IMR-90 (cell line): ENCODE data around the gene GLS. TPM values are rescaled to one million over a fixed set of nuclear protein-coding genes. Genes with fewer than 3 reads are reported as not detected.

Source experiments
- ATAC-seq: fragments of 200-7000 bp; cut with Tn5 transposase; 2 replicates; pipeline ENCODE4 v1.9.1; 2020; ENCODE audit warnings: low read depth, mild to moderate bottlenecking, moderate library complexity
- BruUV-seq: library from RNA; stranded (reverse); fragments of 400-500 nt; replicated peaks from 2 replicates; lab custom pipeline; 2021; lab: Mats Ljungman, UMichigan
- CTCF ChIA-PET: fragments of 300-600 bp; formaldehyde crosslinking; extraction: SDS; loops from one replicate; lab custom pipeline; 2021; ENCODE audit warnings: antibody characterized with exemption; lab: Yijun Ruan, JAX
- POLR2A ChIA-PET: fragments of 300-600 bp; sonication (Branson Sonifier 250); formaldehyde crosslinking; loops from one replicate; lab custom pipeline; 2022; ENCODE audit warnings: antibody characterized with exemption; ENCODE audit not compliant: unreplicated experiment; lab: Charles Lee
- DNase-seq: peaks from one replicate; pipeline ENCODE4 v3.0.0; 2013
- H2AFZ ChIP-seq: replicated peaks from 2 replicates; pipeline ENCODE3; 2013; ENCODE audit warnings: low read length, mild to moderate bottlenecking; ENCODE audit not compliant: poor library complexity
- H2AK5ac ChIP-seq: 2 replicates; pipeline ENCODE4 v1.6.1; 2013; ENCODE audit warnings: low read depth, low read length, inconsistent platforms
- H2AK9ac ChIP-seq: replicated peaks from 2 replicates; pipeline ENCODE3; 2013; ENCODE audit warnings: mild to moderate bottlenecking, low read depth, low read length, moderate library complexity; ENCODE audit not compliant: poor library complexity
- H2BK120ac ChIP-seq: 2 replicates; pipeline ENCODE4 v1.6.1; 2013; ENCODE audit warnings: low read depth, low read length, inconsistent platforms
- H2BK15ac ChIP-seq: 3 replicates; pipeline ENCODE4 v1.6.1; 2013; ENCODE audit warnings: low read depth, low read length, inconsistent platforms
- H2BK20ac ChIP-seq: 2 replicates; pipeline ENCODE4 v1.6.1; 2013; ENCODE audit warnings: low read depth, mild to moderate bottlenecking, inconsistent platforms, low read length, moderate library complexity
- H2BK5ac ChIP-seq: 2 replicates; pipeline ENCODE4 v1.6.1; 2013; ENCODE audit warnings: mild to moderate bottlenecking, low read depth, low read length, inconsistent platforms; ENCODE audit not compliant: poor library complexity, severe bottlenecking
- H3K14ac ChIP-seq: replicated peaks from 2 replicates; pipeline ENCODE4 v1.6.1; 2013; ENCODE audit warnings: low read depth, low read length, inconsistent platforms
- H3K18ac ChIP-seq: 2 replicates; pipeline ENCODE4 v1.6.1; 2013; ENCODE audit warnings: low read depth, low read length, control low read depth
- H3K23ac ChIP-seq: 2 replicates; pipeline ENCODE4 v1.6.1; 2013; ENCODE audit warnings: low read depth, low read length, inconsistent platforms
- H3K27ac ChIP-seq: 2 replicates; pipeline ENCODE4 v1.5.1; 2013; ENCODE audit warnings: mild to moderate bottlenecking, control low read depth, low read length; ENCODE audit not compliant: insufficient read depth
- H3K27me3 ChIP-seq: 2 replicates; pipeline ENCODE4 v1.6.1; 2013; ENCODE audit warnings: low read length; ENCODE audit not compliant: control insufficient read depth, insufficient read depth
- H3K36me3 ChIP-seq: 2 replicates; pipeline ENCODE4 v1.6.1; 2013; ENCODE audit warnings: low read length, mixed read lengths; ENCODE audit not compliant: control insufficient read depth, insufficient read depth
- H3K4ac ChIP-seq: 2 replicates; pipeline ENCODE4 v1.6.1; 2013; ENCODE audit warnings: low read depth, low read length, inconsistent platforms
- H3K4me1 ChIP-seq: 2 replicates; pipeline ENCODE4 v1.6.1; 2013; ENCODE audit warnings: low read length, mixed read lengths; ENCODE audit not compliant: control insufficient read depth, insufficient read depth
- H3K4me2 ChIP-seq: 2 replicates; pipeline ENCODE4 v1.6.1; 2013; ENCODE audit warnings: low read depth, mild to moderate bottlenecking, control low read depth, low read length, moderate library complexity
- H3K4me3 ChIP-seq: 2 replicates; pipeline ENCODE4 v1.5.1; 2013; ENCODE audit warnings: low read depth, mild to moderate bottlenecking, control low read depth, low read length, moderate library complexity; ENCODE audit not compliant: insufficient read depth
- H3K56ac ChIP-seq: 2 replicates; pipeline ENCODE4 v1.6.1; 2013; ENCODE audit warnings: low read length, inconsistent platforms; ENCODE audit not compliant: insufficient read depth; ENCODE audit errors: extremely low read depth
- H3K79me1 ChIP-seq, 2 experiments: 2 replicates each; pipeline ENCODE4 v1.6.1; 2013; ENCODE audit warnings: low read length in 2 of 2, inconsistent platforms in 1 of 2, low read depth in 1 of 2
- H3K9ac ChIP-seq: 2 replicates; pipeline ENCODE4 v1.6.1; 2013; ENCODE audit warnings: low read depth, low read length, control low read depth
- H3K9me1 ChIP-seq: 2 replicates; pipeline ENCODE4 v1.6.1; 2013; ENCODE audit warnings: low read length, inconsistent platforms; ENCODE audit not compliant: insufficient read depth
- H3K9me3 ChIP-seq: 2 replicates; pipeline ENCODE4 v1.6.1; 2013; ENCODE audit warnings: low read length; ENCODE audit not compliant: control insufficient read depth, insufficient read depth
- H4K20me1 ChIP-seq: 2 replicates; pipeline ENCODE4 v1.6.1; 2013; ENCODE audit warnings: low read length, inconsistent platforms; ENCODE audit not compliant: insufficient read depth
- H4K5ac ChIP-seq: 2 replicates; pipeline ENCODE4 v1.6.1; 2013; ENCODE audit warnings: mild to moderate bottlenecking, low read depth, low read length, control low read depth
- H4K8ac ChIP-seq, 2 experiments: 2 replicates each; pipeline ENCODE4 v1.6.1; 2013; ENCODE audit warnings: low read depth in 2 of 2, low read length in 2 of 2, control low read depth in 1 of 2, inconsistent platforms in 1 of 2
- H4K91ac ChIP-seq: 2 replicates; pipeline ENCODE4 v1.6.1; 2013; ENCODE audit warnings: low read depth, low read length, inconsistent platforms; ENCODE audit not compliant: insufficient read depth
- CTCF ChIP-seq: conservative IDR thresholded peaks from 2 replicates; pipeline ENCODE4 v1.5.1; 2012; ENCODE audit warnings: mild to moderate bottlenecking, low read depth, low read length, improper control_type of control experiment
- MAFK ChIP-seq: IDR thresholded peaks from 2 replicates; pipeline ENCODE4 v1.6.1; 2012; ENCODE audit warnings: low read depth, low read length, improper control_type of control experiment
- NFE2L2 ChIP-seq: fragments of 150-350 bp; IDR thresholded peaks from 2 replicates; pipeline ENCODE4 v1.6.1; 2016; ENCODE audit warnings: low read depth, mild to moderate bottlenecking, low read length
- RAD21 ChIP-seq: IDR thresholded peaks from 2 replicates; pipeline ENCODE4 v1.6.1; 2012; ENCODE audit warnings: low read length, improper control_type of control experiment
- RCOR1 ChIP-seq: IDR thresholded peaks from 2 replicates; pipeline ENCODE4 v1.6.1; 2012; ENCODE audit warnings: mild to moderate bottlenecking, low read length, improper control_type of control experiment; ENCODE audit not compliant: insufficient replicate concordance
- SMC3 ChIP-seq: fragments of 150-350 bp; IDR thresholded peaks from 2 replicates; pipeline ENCODE4 v1.6.1; 2016; ENCODE audit warnings: low read depth, mild to moderate bottlenecking, antibody characterized with exemption, low read length, moderate library complexity
- WGBS, 2 experiments: methylation state at CpG; one replicate each; pipeline versions ENCODE4 v1.1.5 to v1.1.7; 2013; ENCODE audit warnings: missing lambda C conversion rate in 2 of 2; ENCODE audit not compliant: insufficient read length in 1 of 2; ENCODE audit errors: extremely low coverage in 2 of 2; 5-methylcytosine and 5-hydroxymethylcytosine counted together
- dilution Hi-C: fragments of 300-500 bp; cut with HindIII; formaldehyde crosslinking; loops from one replicate; pipeline ENCODE4 v1.14.3; 2018; ENCODE audit warnings: low sequenced_read_pairs; ENCODE audit not compliant: unreplicated experiment
- in situ Hi-C: fragments of 300-500 bp; cut with MboI; formaldehyde crosslinking; loops from 3 replicates; pipeline ENCODE4 v1.14.3; 2019; ENCODE audit warnings: low sequenced_read_pairs, inconsistent platforms, mixed read lengths
- intact Hi-C: fragments of 100-400 bp; cut with micrococcal nuclease; formaldehyde crosslinking; loops from 2 replicates; pipeline ENCODE4 v1.10.0; 2022
- polyA plus RNA-seq, 3 experiments: library from polyadenylated mRNA; depleted of rRNA; stranded (reverse); fragments of >200 nt; gene quantifications; 2 replicates each; pipeline ENCODE4 v1.2.3, GENCODE V29; 2012; ENCODE audit warnings: low replicate concordance in 1 of 3
- total RNA-seq: library from RNA; depleted of rRNA; stranded (reverse); fragments of >200 nt; gene quantifications from 2 replicates; pipeline ENCODE4 v1.2.3, GENCODE V29; 2012

The GLS gene
- total and polyA plus RNA-seq, 2 of the 4 experiments (the other 2 are of a cell fraction) = 87.5 to 130 TPM

GRCh38 chr2:190876631-190877030 lies 4.0 kb upstream of the GLS start:
- in situ Hi-C loops (no loop called here), dilution Hi-C loops (no loop called here), intact Hi-C loops (no loop called here)
- Histone ChIP-seq H3K36me3 (no peaks in the 10 kb centered on the region), H4K5ac (no peak overlapping the region), H3K27ac (no peak overlapping the region), H3K9me3 (no peaks in the 10 kb centered on the region), H4K20me1 (peaks cover 4% of the 10 kb centered on the region; the same call in 1 of the 2 replicates), H3K27me3 (no peaks in the 10 kb centered on the region), H2BK5ac (no peak overlapping the region), H2AK9ac (no peak overlapping the region), H3K4me3 (no peak overlapping the region), H3K4ac (no peak overlapping the region), H3K56ac (no peak overlapping the region), H2AK5ac (no peak overlapping the region), H3K9ac (no peak overlapping the region), H2AFZ (no peak overlapping the region), H3K23ac (no peak overlapping the region), H4K91ac (no peak overlapping the region), H2BK120ac (no peak overlapping the region), H3K4me1 (0 out of 2 replicates have a peak, but pooled peaks cover 2% of the 10 kb centered on the region), H4K8ac (no peak overlapping the region), H3K14ac (no peak overlapping the region), H2BK15ac (no peak overlapping the region), H2BK20ac (no peak overlapping the region), H3K18ac (no peak overlapping the region), H3K79me1 (peaks cover 4 to 10% of the 10 kb centered on the region in 2 experiments; a peak in 2 of 4 replicates), H3K9me1 (no peaks in the 10 kb centered on the region), H3K4me2 (no peak overlapping the region)
- no peak for TF ChIP-seq NFE2L2
- no peak for TF ChIP-seq RCOR1
- TF ChIP-seq SMC3 = no peak
- no peak for TF ChIP-seq MAFK
- TF ChIP-seq CTCF = no peak
- TF ChIP-seq RAD21 = no peak
- DNase-seq = no peak
- POLR2A ChIA-PET = interaction anchor here (0.6 kb wide), 2 partner anchors 17 to 18 kb away, joined by 3 to 5 read pairs; no protein-coding TSS in a partner anchor
- WGBS, 2 experiments = no CpG with 5 or more reads among the region's 1 CpG
- CTCF ChIA-PET = interaction anchor here (0.6 kb wide), 1 partner anchor 13 kb away, joined by 3 read pairs; no protein-coding TSS in a partner anchor
- ATAC-seq = no peak
- no TSS peak for BruUV-seq
